Ammon's horn (tissue), 1 donor: ENCODE data around the gene PSMA7.

Source experiments
- DNase-seq: peaks from one replicate; pipeline ENCODE4 v3.0.0-alpha.2; 2016; ENCODE audit warnings: low spot score

PSMA7 gene

GRCh38 chr20:62171245-62171644 is 28.1 kb upstream of the PSMA7 start:
- DNase-seq, result no peak

- DNase-seq, result no peak
These were observed 27.3 kb upstream of the PSMA7 start for GRCh38 chr20:62170536-62170935.

GRCh38 chr20:62168890-62169435 is 25.8 kb upstream of the PSMA7 start:
- no peak for DNase-seq

- DNase-seq, result no peak
These were observed 24.9 kb upstream of the PSMA7 start for GRCh38 chr20:62168061-62168460.

GRCh38 chr20:62167474-62167873 is 24.3 kb upstream of the PSMA7 start:
- DNase-seq, result no peak

- no peak for DNase-seq
These were observed 22.7 kb upstream of the PSMA7 start for GRCh38 chr20:62165762-62166399.

GRCh38 chr20:62164879-62165761 is 21.9 kb upstream of the PSMA7 start:
- no peak for DNase-seq

- DNase-seq, result no peak
These were observed 21.0 kb upstream of the PSMA7 start for GRCh38 chr20:62163986-62164762.

- DNase-seq, result no peak
These were observed 20.3 kb upstream of the PSMA7 start for GRCh38 chr20:62163485-62163865.

GRCh38 chr20:62162765-62163484 is 19.7 kb upstream of the PSMA7 start:
- no peak for DNase-seq

GRCh38 chr20:62161347-62161746 is 18.2 kb upstream of the PSMA7 start:
- no peak for DNase-seq

GRCh38 chr20:62160876-62161275 is 17.7 kb upstream of the PSMA7 start:
- no peak for DNase-seq

GRCh38 chr20:62160253-62160652 is 17.1 kb upstream of the PSMA7 start:
- no peak for DNase-seq

- no peak for DNase-seq
These were observed 16.6 kb upstream of the PSMA7 start for GRCh38 chr20:62159839-62160238.

GRCh38 chr20:62159052-62159451 is 15.9 kb upstream of the PSMA7 start:
- DNase-seq, result no peak

GRCh38 chr20:62158541-62158940 is 15.3 kb upstream of the PSMA7 start:
- DNase-seq, result no peak

- DNase-seq, result no peak
These were observed 14.8 kb upstream of the PSMA7 start for GRCh38 chr20:62158088-62158400.

- no peak for DNase-seq
These were observed 14.3 kb upstream of the PSMA7 start for GRCh38 chr20:62157387-62158087.

GRCh38 chr20:62156592-62157386 is 13.6 kb upstream of the PSMA7 start:
- peak; percentile 66 for DNase-seq

- no peak for DNase-seq
These were observed 13.0 kb upstream of the PSMA7 start for GRCh38 chr20:62156254-62156556.
